NCI-H1436 treated with DMSO at 0.1 percent for 48 hours (cell line): ENCODE measurements around the gene SPTBN1.

Experiments used
- DNase-seq: peaks from one replicate; lab custom pipeline; 2025; lab: John Stamatoyannopoulos, UW

The SPTBN1 gene

DNA sequence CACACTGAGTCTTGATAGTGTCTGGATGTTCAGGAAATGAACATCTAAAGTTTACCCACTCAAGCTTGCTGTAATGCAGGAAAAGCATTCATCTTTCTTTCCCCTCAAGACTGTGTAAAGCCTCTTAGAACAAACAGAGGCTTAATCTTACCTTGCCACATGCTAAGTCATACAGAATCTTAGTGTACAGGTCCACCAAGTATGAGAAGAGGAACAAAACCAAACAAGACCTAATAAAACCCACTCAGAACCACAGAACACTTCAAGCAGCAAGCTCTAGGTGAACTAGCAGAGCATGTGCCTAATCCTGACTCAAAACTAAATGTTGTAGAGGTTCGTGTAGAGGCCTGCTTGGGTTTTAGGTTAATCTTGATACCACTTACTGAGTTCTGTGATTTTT is 97.6 kb downstream of the SPTBN1 start:
- no peak for DNase-seq

DNA sequence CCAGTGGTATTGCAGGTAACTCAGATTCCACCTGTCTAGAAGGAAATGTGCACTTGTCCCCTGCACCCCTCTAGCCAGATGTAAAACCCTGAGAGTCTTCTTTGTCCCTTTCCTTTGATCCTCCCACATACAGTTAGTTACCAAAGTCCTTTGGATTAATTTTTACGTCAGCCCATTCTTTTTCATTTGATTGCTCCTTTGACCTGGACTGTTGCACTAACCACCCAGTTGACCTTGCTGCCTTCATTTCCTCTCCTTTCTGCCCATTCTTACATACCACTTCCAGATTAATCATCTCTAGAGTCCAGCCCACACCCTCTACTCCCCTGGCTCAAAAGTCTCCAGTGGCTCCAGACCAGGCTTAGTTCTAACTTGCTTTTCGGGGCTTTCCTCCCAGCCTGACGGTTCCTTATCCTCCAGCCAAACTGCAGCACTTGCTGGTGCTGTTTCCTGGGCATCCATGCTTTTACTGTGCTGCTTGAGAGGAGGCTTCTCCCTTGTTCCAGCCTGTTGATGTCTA is 99.3 kb downstream of the SPTBN1 start:
- no peak for DNase-seq

DNA sequence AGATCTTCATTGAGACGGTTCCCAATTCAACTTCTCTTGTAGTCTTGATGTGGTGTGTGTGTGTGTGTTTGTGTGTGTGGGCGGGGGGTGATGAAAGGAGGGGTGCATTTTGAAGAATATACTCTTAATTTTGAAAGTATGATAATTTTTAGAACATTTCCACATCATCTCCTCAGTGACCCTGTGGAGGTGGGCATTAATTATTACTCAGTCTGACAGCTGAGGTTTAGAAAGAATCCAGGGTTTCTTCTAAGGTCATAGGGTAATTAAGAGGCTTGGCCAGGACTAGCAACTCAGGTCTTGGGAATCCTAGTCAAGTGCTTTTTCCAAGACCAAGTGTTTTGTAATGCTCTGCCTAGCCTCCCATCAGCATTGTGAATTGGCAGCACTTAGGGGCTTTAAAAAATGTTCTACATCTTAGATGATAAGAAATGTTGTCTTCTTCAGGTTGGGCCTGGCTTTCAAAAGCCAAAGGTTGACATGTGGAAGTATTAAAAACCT is 100.5 kb downstream of the SPTBN1 start:
- no peak for DNase-seq

DNA sequence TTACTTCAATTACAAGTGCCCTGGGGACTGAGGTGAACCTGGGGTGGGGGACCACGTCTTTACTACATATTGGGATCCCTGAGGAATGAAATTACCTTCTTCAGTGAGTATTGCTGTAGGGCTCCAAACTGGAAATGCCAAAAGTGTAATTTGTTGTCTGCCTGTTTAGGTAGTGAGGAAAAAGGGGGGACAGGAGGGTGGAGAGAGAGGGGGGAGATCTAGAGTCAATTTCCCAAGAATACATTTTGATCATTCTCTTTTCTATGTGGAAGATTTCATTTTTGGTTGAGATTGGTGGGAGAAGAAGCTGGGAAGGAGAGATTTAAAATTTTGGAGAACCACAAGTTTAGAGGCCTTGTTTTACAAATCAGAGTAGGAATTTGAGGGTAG is 101.1 kb downstream of the SPTBN1 start:
- no peak for DNase-seq

- DNase-seq, result no peak
Measured at GRCh38 chr2:54557601-54558187, 101.6 kb downstream of the SPTBN1 start.

DNA sequence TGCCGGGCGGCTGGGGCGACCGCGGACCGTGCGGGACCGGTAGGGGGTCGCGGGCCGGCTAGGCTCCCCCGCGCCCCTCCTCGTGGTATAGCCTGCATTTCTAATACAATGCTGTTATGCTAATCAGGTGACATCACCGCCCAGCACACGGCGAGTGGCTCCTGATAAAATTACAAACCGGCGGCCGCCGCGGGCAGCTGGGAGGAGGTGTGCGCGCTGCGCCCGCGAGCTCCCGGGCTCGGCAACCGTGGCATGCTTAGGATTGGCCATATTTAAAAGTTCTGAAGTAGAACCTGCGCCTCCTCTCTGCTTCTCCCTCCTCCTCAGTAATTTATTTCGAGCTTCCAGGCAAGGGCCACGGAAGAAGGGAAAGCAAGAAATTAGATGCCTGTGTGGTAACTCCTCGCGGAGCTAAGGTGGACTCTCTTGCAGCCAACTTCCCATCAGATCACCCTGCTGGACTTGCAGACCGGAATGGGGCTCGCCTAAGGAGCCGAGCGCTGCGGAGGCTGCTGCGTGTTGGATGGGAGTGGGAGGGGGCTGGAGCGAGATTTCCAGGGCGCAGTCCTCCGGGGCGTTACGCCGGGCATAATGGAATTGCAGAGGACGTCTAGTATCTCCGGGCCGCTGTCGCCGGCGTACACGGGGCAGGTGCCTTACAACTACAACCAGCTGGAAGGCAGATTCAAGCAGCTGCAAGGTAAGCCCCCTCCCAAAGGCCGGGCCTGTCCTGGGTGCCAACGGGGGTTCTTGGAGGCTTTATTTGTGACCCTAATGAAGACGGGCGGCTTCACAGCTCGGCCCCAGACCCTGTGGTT is 102.3 kb downstream of the SPTBN1 start:
- no peak for DNase-seq

GRCh38 chr2:54559006-54559445 is 102.9 kb downstream of the SPTBN1 start:
- no peak for DNase-seq

DNA sequence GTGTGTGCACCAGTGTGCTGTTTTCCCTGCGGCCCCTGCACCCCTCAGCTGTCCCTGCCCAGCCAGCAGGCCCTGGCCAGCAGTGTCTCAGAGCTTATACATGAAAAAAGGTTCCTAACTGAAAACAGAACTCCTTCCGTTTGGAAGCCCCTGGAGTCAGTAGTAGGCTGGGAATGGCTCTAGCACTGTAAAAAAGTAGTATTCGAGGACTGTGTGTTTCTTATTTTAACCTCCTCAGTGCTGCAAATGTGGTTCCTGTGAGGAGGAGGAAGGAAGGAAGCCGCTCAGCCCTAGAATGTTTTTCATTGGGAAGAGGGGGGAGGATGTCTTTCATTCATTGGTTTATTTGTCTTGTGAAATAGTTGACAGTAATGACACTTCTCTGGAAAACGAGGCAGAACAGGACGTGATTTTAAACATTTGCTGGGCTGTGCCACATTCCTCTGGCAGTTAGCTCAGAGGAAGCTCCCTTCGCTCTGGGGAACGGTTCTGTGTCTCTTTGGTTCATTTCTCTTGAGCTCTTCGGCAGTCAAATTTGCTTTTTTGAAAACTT is 103.5 kb downstream of the SPTBN1 start:
- no peak for DNase-seq

GRCh38 chr2:54560146-54560881 is 104.2 kb downstream of the SPTBN1 start:
- no peak for DNase-seq

GRCh38 chr2:54561010-54561409 is 104.9 kb downstream of the SPTBN1 start:
- DNase-seq, result no peak

DNA sequence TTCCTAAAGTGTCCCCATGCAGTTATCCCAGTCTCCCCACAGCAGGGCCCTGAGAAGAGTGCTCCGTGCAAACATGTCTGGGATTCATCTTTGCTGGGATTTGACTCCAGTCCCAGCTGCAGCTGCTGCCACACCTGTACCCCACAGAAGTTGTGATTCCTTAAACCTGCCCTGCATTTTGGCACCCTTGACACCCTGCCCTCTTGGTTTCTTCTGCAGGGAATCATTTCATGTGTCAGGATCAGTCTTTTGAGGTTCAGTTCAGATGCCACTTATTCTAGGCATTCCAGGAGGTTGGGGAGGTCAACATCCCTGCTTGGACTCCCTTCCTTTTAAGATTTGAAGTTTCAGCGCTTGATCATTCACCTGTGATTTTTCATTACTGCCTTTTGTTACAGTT is 108.3 kb downstream of the SPTBN1 start:
- no peak for DNase-seq

DNA sequence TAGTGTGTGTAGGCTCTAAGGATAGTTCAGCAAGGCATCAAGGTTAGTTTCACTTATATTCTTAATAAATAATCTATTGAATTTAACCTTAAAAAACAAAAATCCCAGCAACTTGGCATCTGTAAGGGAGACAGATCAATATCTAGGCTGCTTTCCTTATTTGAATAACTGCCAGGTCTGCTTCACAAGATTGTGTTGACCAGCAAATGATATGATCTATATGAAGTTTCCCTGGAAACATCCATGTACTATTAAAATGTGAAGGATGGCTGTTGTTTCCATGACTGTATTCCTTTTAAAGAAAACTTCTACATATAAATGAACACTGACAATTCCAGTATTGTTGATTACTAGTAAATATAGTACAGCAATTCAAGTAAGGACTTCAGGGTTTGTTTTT is 109.4 kb downstream of the SPTBN1 start:
- DNase-seq, result no peak

GRCh38 chr2:54566896-54567295 is 110.8 kb downstream of the SPTBN1 start:
- no peak for DNase-seq

DNA sequence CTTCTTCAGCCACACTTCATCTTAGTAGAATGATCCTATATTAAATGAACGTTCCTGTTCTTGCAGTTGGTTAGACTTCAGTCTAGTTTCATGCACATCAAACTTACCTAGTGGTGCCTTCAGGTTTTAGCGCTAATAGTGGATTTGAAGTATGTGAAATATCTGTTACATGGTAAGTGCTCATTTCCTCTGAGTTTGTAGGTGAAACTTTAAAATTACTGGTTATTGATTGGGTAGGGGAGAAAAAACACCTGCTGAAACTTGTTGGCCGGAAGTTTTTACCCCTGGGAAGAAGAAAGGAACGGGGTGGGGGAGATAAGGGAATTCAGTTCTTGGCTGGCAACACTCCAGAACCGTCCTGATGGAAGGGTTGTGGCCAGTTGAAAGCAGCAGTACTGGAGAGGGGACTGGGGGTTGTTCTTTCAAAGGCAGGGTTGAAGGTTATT is 112.8 kb downstream of the SPTBN1 start:
- DNase-seq, result no peak

GRCh38 chr2:54569745-54570301 is 113.7 kb downstream of the SPTBN1 start:
- no peak for DNase-seq

- no peak for DNase-seq
Measured at GRCh38 chr2:54570321-54570855, 114.3 kb downstream of the SPTBN1 start.

- DNase-seq, result no peak
Measured at GRCh38 chr2:54570925-54571694, 115.0 kb downstream of the SPTBN1 start.

DNA sequence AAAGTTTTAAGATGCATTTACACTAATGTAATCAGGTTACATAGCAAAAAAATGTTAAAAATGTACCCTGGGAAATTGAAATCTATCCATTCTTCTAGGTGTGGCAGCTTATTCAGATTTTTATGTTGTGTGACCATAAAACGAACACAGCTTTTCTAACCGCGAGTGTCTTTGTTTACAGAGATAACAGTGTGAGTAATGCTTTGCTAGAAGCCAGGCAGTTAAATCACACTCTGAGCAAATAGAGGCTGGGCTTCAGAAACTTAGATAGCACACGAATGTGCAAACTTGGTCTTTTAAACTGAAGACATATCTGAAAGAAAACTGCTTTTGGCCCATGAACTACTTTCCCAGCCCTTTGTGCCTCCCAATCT is 116.1 kb downstream of the SPTBN1 start:
- no peak for DNase-seq

- no peak for DNase-seq
Measured at GRCh38 chr2:54572636-54573536, 116.8 kb downstream of the SPTBN1 start.

DNA sequence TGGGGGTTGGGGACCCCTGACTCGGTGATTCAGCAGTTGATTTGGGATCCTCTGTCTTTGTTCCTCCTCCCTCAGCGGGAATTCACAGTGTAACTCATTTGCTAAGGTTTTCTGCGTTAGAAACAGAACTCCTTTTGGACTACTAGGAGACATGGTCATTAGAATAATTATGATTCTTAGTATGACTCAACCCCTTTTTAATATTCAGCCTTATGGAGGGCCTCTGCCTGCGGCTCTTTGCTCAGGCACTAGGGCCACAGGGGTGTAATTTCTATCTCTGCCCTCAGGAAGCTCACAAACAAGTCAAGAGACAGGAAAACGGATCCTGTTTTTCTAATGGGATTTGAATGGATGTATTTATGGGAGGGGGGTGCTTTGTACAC is 117.4 kb downstream of the SPTBN1 start:
- no peak for DNase-seq
